HUDEP-2 (cell line): ENCODE results near the gene ORM2.
"Not testable (repeated sequence)": the region's sequence is repeated elsewhere in the genome, so short reads cannot be mapped to it uniquely, and the experiment has no call there.

ENCODE experiments used
- DNase-seq, 76 experiments: peaks; one replicate each; lab custom pipeline; 2025; ENCODE audit not compliant: unreplicated experiment in 76 of 76; lab: John Stamatoyannopoulos, UW

Gene ORM2

GRCh38 chr9:114312513-114312875 lies 17.2 kb upstream of the ORM2 start:
- no peak for DNase-seq

- no peak for DNase-seq
These were observed 16.5 kb upstream of the ORM2 start for GRCh38 chr9:114313186-114313585.

GRCh38 chr9:114314256-114314867 lies 15.3 kb upstream of the ORM2 start:
- DNase-seq: no peak

GRCh38 chr9:114314881-114315722 lies 14.6 kb upstream of the ORM2 start:
- DNase-seq: no peak

GRCh38 chr9:114315723-114316363 lies 13.8 kb upstream of the ORM2 start:
- DNase-seq: no peak

- no peak for DNase-seq
These were observed 13.0 kb upstream of the ORM2 start for GRCh38 chr9:114316605-114317230.

GRCh38 chr9:114317665-114318357 lies 11.9 kb upstream of the ORM2 start:
- no peak for DNase-seq

GRCh38 chr9:114318416-114318815 lies 11.3 kb upstream of the ORM2 start:
- no peak for DNase-seq

- DNase-seq: no peak
These were observed 10.5 kb upstream of the ORM2 start for GRCh38 chr9:114319147-114319546.

GRCh38 chr9:114320710-114321109 lies 9.0 kb upstream of the ORM2 start:
- not testable (repeated sequence) for DNase-seq

GRCh38 chr9:114321759-114322158 lies 7.9 kb upstream of the ORM2 start:
- DNase-seq: no peak

- DNase-seq: not testable (repeated sequence)
These were observed 7.4 kb upstream of the ORM2 start for GRCh38 chr9:114322160-114322818.

- not testable (repeated sequence) for DNase-seq
These were observed 6.7 kb upstream of the ORM2 start, which contains the start of gene ORM1 for GRCh38 chr9:114322831-114323531. Gene ORM1 (plus strand): TSS chr9:114323098. CDS start chr9:114323134, 36 bp downstream.

GRCh38 chr9:114323849-114324248 lies 5.8 kb upstream of the ORM2 start:
- DNase-seq: not testable (repeated sequence)

GRCh38 chr9:114324492-114324891 lies 5.2 kb upstream of the ORM2 start:
- no peak for DNase-seq

GRCh38 chr9:114324965-114325364 lies 4.7 kb upstream of the ORM2 start:
- DNase-seq: not testable (repeated sequence)

- DNase-seq: not testable (repeated sequence)
These were observed 3.9 kb upstream of the ORM2 start for GRCh38 chr9:114325684-114326254.

- no peak for DNase-seq
These were observed 1.9 kb upstream of the ORM2 start for GRCh38 chr9:114327749-114328148.

GRCh38 chr9:114328357-114328820 lies 1.3 kb upstream of the ORM2 start:
- DNase-seq: not testable (repeated sequence)
